ENCODE measurements around the gene MICU1. TPM values are rescaled to one million over a fixed set of nuclear protein-coding genes. Genes with fewer than 3 reads are reported as not detected.

MICU1 gene
- total RNA-seq, 2 experiments from 2014 or later = 9.4 to 12.1 TPM

DNA sequence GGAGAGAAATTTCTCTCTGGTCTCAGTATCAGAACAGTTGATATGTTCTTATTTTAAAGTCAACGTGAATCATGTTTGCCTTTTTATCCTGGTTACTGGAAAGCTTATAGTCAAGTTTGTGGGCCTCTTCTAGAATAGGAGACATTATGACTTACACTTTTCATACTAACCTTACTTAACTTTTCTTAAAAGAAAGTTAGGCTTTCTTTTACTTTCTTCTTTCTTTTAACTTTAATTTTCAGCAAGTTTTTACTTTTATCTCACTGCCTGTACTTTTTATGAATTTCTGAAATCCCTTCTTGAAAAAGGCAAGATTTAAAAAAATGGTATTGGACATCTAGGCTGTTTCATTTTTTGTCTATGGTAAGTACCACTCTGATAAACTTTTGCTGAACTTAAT is 195.9 kb downstream of the MICU1 start:
- Histone ChIP-seq H3K36me3 (ENCODE audit: insufficient read depth, low read length) (no peaks in the 10 kb centered on the region), H3K27ac (ENCODE audit: low read depth in 1 of 2, low read length in 2 of 2) (no peak overlapping the region), H3K27me3 (ENCODE audit: control insufficient read depth in 1 of 2, insufficient read depth in 2 of 2, low read length in 2 of 2) (no peaks in the 10 kb centered on the region), H3K4me1 (ENCODE audit: insufficient read depth, low read length) (no peaks in the 10 kb centered on the region), H3K9me3 (ENCODE audit: control insufficient read depth in 1 of 2, insufficient read depth in 1 of 2, low read length in 2 of 2) (no peaks in the 10 kb centered on the region), H3K4me3 (ENCODE audit: low read length) (no peak overlapping the region)
- ChIA-PET CTCF (no interaction called here), POLR2A (no interaction called here)
- no peaks in the 10 kb centered on the region for H3K4me1 Mint-ChIP-seq (ENCODE audit: low read depth)
- H3K9me3 Mint-ChIP-seq = no peaks in the 10 kb centered on the region
- H3K27ac Mint-ChIP-seq = no peak overlapping the region
- ATAC-seq (ENCODE audit: poor library complexity) = no peak
- DNase-seq = no peak
- H3K36me3 Mint-ChIP-seq (ENCODE audit: low read depth) = peaks cover 5% of the 10 kb centered on the region
- H3K4me3 Mint-ChIP-seq = no peak overlapping the region
- TF ChIP-seq, protein P1, sequence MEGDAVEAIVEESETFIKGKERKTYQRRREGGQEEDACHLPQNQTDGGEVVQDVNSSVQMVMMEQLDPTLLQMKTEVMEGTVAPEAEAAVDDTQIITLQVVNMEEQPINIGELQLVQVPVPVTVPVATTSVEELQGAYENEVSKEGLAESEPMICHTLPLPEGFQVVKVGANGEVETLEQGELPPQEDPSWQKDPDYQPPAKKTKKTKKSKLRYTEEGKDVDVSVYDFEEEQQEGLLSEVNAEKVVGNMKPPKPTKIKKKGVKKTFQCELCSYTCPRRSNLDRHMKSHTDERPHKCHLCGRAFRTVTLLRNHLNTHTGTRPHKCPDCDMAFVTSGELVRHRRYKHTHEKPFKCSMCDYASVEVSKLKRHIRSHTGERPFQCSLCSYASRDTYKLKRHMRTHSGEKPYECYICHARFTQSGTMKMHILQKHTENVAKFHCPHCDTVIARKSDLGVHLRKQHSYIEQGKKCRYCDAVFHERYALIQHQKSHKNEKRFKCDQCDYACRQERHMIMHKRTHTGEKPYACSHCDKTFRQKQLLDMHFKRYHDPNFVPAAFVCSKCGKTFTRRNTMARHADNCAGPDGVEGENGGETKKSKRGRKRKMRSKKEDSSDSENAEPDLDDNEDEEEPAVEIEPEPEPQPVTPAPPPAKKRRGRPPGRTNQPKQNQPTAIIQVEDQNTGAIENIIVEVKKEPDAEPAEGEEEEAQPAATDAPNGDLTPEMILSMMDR (IDR thresholded peaks at IDR 0.05) = no peak
- H3K27me3 Mint-ChIP-seq = no peaks in the 10 kb centered on the region
- intact Hi-C loops (cut with DNase I, micrococcal nuclease) = no loop called here

- DNase-seq = no peak
- peaks cover 25% of the 10 kb centered on the region for H3K36me3 Mint-ChIP-seq (ENCODE audit: low read depth)
- no peaks in the 10 kb centered on the region for H3K27me3 Mint-ChIP-seq
- Histone ChIP-seq H3K27ac (ENCODE audit: low read depth in 1 of 2, low read length in 2 of 2) (no peak overlapping the region), H3K4me3 (ENCODE audit: low read length) (no peak overlapping the region), H3K4me1 (ENCODE audit: insufficient read depth, low read length) (no peaks in the 10 kb centered on the region), H3K36me3 (ENCODE audit: insufficient read depth, low read length) (peaks cover 11% of the 10 kb centered on the region), H3K9me3 (ENCODE audit: control insufficient read depth in 1 of 2, insufficient read depth in 1 of 2, low read length in 2 of 2) (no peaks in the 10 kb centered on the region), H3K27me3 (ENCODE audit: control insufficient read depth in 1 of 2, insufficient read depth in 2 of 2, low read length in 2 of 2) (no peaks in the 10 kb centered on the region)
- ChIA-PET CTCF (no interaction called here), POLR2A (no interaction called here)
- peaks cover 5% of the 10 kb centered on the region for H3K9me3 Mint-ChIP-seq
- TF ChIP-seq, protein P1 (IDR thresholded peaks at IDR 0.05) = no peak
- H3K4me1 Mint-ChIP-seq (ENCODE audit: low read depth) = no peaks in the 10 kb centered on the region
- no peak overlapping the region for H3K27ac Mint-ChIP-seq
- ATAC-seq (ENCODE audit: poor library complexity) = no peak
- no peak overlapping the region for H3K4me3 Mint-ChIP-seq
- intact Hi-C loops (cut with DNase I, micrococcal nuclease) = no loop called here
These were observed 198.9 kb downstream of the MICU1 start for GRCh38 chr10:72426986-72427385.

- H3K4me1 ChIP-seq (ENCODE audit: insufficient read depth, low read length) = no peaks in the 10 kb centered on the region
- H3K27ac ChIP-seq (ENCODE audit: low read depth in 1 of 2, low read length in 2 of 2) = no peak overlapping the region
- peaks cover 17% of the 10 kb centered on the region for H3K36me3 ChIP-seq (ENCODE audit: insufficient read depth, low read length)
- Mint-ChIP-seq H3K4me3 (no peak overlapping the region), H3K9me3 (peaks cover 5% of the 10 kb centered on the region), H3K27ac (no peak overlapping the region), H3K27me3 (no peaks in the 10 kb centered on the region), H3K4me1 (ENCODE audit: low read depth) (no peaks in the 10 kb centered on the region), H3K36me3 (ENCODE audit: low read depth) (peaks cover 39% of the 10 kb centered on the region)
- H3K4me3 ChIP-seq (ENCODE audit: low read length) = no peak overlapping the region
- ChIA-PET POLR2A (no interaction called here), CTCF (no interaction called here)
- no peak for DNase-seq
- H3K9me3 ChIP-seq (ENCODE audit: control insufficient read depth in 1 of 2, insufficient read depth in 1 of 2, low read length in 2 of 2) = no peaks in the 10 kb centered on the region
- TF ChIP-seq, protein P1 (IDR thresholded peaks at IDR 0.05) = no peak
- H3K27me3 ChIP-seq (ENCODE audit: control insufficient read depth in 1 of 2, insufficient read depth in 2 of 2, low read length in 2 of 2) = no peaks in the 10 kb centered on the region
- intact Hi-C loops (cut with DNase I, micrococcal nuclease) = no loop called here
- no peak for ATAC-seq (ENCODE audit: poor library complexity)
These were observed 200.7 kb downstream of the MICU1 start for GRCh38 chr10:72425133-72425532.
